NCI-H2107 treated with DMSO at 0.1 percent for 48 hours (cell line): ENCODE data around the gene EXOC2.

Source experiments
- DNase-seq: peaks from one replicate; lab custom pipeline; 2025; ENCODE audit not compliant: unreplicated experiment; lab: John Stamatoyannopoulos, UW

The EXOC2 gene

GRCh38 chr6:470051-470900, 222.7 kb downstream of the EXOC2 start:
- DNase-seq: no peak

- no peak for DNase-seq
These were observed 225.3 kb downstream of the EXOC2 start for GRCh38 chr6:467671-468082.

- no peak for DNase-seq
These were observed 225.8 kb downstream of the EXOC2 start for GRCh38 chr6:467111-467510.

- DNase-seq: no peak
These were observed 226.4 kb downstream of the EXOC2 start for GRCh38 chr6:466564-466963.

GRCh38 chr6:465531-466348, 227.2 kb downstream of the EXOC2 start:
- DNase-seq: no peak

- no peak for DNase-seq
These were observed 236.1 kb downstream of the EXOC2 start for GRCh38 chr6:456887-457286.

- no peak for DNase-seq
These were observed 236.5 kb downstream of the EXOC2 start for GRCh38 chr6:456358-456867.

- no peak for DNase-seq
These were observed 237.1 kb downstream of the EXOC2 start for GRCh38 chr6:455835-456234.

- DNase-seq: no peak
These were observed 237.8 kb downstream of the EXOC2 start for GRCh38 chr6:455006-455585.

GRCh38 chr6:454148-454991, 238.6 kb downstream of the EXOC2 start:
- no peak for DNase-seq

- no peak for DNase-seq
These were observed 239.8 kb downstream of the EXOC2 start for GRCh38 chr6:453152-453551.

- DNase-seq: no peak
These were observed 240.5 kb downstream of the EXOC2 start for GRCh38 chr6:452301-453067.

GRCh38 chr6:451847-452246, 241.1 kb downstream of the EXOC2 start:
- no peak for DNase-seq

GRCh38 chr6:451336-451735, 241.6 kb downstream of the EXOC2 start:
- no peak for DNase-seq

GRCh38 chr6:449486-450419, 243.2 kb downstream of the EXOC2 start:
- no peak for DNase-seq

GRCh38 chr6:449057-449430, 243.9 kb downstream of the EXOC2 start:
- DNase-seq: no peak

- DNase-seq: no peak
These were observed 244.5 kb downstream of the EXOC2 start for GRCh38 chr6:448296-449056.
